K562 (cell line): ENCODE data around the gene SLC12A9. TPM values are rescaled to one million over a fixed set of nuclear protein-coding genes. Genes with fewer than 3 reads are reported as not detected.

Experiments
- ARID1B ChIP-seq: fragments of 450-650 bp; IDR thresholded peaks from 2 replicates; pipeline ENCODE4 v1.6.1; 2016; ENCODE audit warnings: antibody characterized with exemption, mild to moderate bottlenecking, inconsistent platforms
- ATF2 ChIP-seq: sonication (generic); formaldehyde crosslinking; IDR thresholded peaks from 2 replicates; pipeline ENCODE4 v1.8.1; 2022; ENCODE audit warnings: missing genetic modification reagents
- E2F3 ChIP-seq: fragments of 250-450 bp; sonication (Bioruptor Pico); IDR thresholded peaks from 2 replicates; pipeline ENCODE4 v1.4.0; 2020; ENCODE audit warnings: mild to moderate bottlenecking
- EGR1 ChIP-seq: fragments of 450-650 bp; conservative IDR thresholded peaks from 2 replicates; pipeline ENCODE4 v1.6.1; 2017; ENCODE audit warnings: mild to moderate bottlenecking
- ETS1 ChIP-seq: conservative IDR thresholded peaks from 2 replicates; pipeline ENCODE4 v1.6.1; 2011; ENCODE audit warnings: low read depth, mild to moderate bottlenecking, low read length; ENCODE audit not compliant: control insufficient read depth
- FOXA1 ChIP-seq: fragments of 450-650 bp; IDR thresholded peaks from 2 replicates; pipeline ENCODE4 v1.6.1; 2016; ENCODE audit warnings: mild to moderate bottlenecking, borderline replicate concordance
- HDAC8 ChIP-seq: fragments of 450-650 bp; IDR thresholded peaks from 2 replicates; pipeline ENCODE4 v1.6.1; 2016; ENCODE audit warnings: mild to moderate bottlenecking, missing genetic modification characterization, moderate library complexity, missing compliant biosample characterization
- HLTF ChIP-seq: fragments of 450-650 bp; IDR thresholded peaks from 2 replicates; pipeline ENCODE4 v1.6.1; 2016
- HMG20B ChIP-seq: fragments of 250-450 bp; sonication (Bioruptor Pico); IDR thresholded peaks from 2 replicates; pipeline ENCODE4 v1.5.0; 2021; ENCODE audit warnings: mild to moderate bottlenecking
- KDM2B ChIP-seq: fragments of 250-450 bp; sonication (Bioruptor Pico); IDR thresholded peaks from 2 replicates; pipeline ENCODE4 v1.8.0; 2021; ENCODE audit warnings: mild to moderate bottlenecking, moderate library complexity
- MTA2 ChIP-seq: fragments of 450-650 bp; IDR thresholded peaks from 2 replicates; pipeline ENCODE4 v1.6.1; 2016; ENCODE audit warnings: low read depth
- PBX2 ChIP-seq, 2 experiments: IDR thresholded peaks in 1 of 2; conservative IDR thresholded peaks in 1 of 2; 2 replicates each; pipeline ENCODE4 v1.6.1; 2016; ENCODE audit warnings: low read depth in 2 of 2, mild to moderate bottlenecking in 1 of 2, missing compliant biosample characterization in 1 of 2, missing genetic modification characterization in 1 of 2, moderate library complexity in 1 of 2
- PHF20 ChIP-seq: fragments of 450-650 bp; IDR thresholded peaks from 2 replicates; pipeline ENCODE4 v1.6.1; 2018; ENCODE audit not compliant: partially characterized antibody
- POLR2AphosphoS5 ChIP-seq: IDR thresholded peaks from 2 replicates; pipeline ENCODE4 v1.6.1; 2011; ENCODE audit warnings: mild to moderate bottlenecking, low read depth, low read length, moderate library complexity; ENCODE audit not compliant: control insufficient read depth, insufficient read depth
- POLR2B ChIP-seq: fragments of 450-650 bp; IDR thresholded peaks from 2 replicates; pipeline ENCODE4 v1.6.1; 2018; ENCODE audit warnings: low read depth; ENCODE audit not compliant: partially characterized antibody
- PYGO2 ChIP-seq: fragments of 450-650 bp; IDR thresholded peaks from 2 replicates; pipeline ENCODE4 v1.6.1; 2016; ENCODE audit warnings: mild to moderate bottlenecking, missing genetic modification characterization, moderate library complexity, missing compliant biosample characterization
- RBM14 ChIP-seq: fragments of 200-400 bp; formaldehyde crosslinking; IDR thresholded peaks from 2 replicates; pipeline ENCODE4 v1.6.1; 2018; ENCODE audit warnings: low read depth, mild to moderate bottlenecking, low read length, moderate library complexity, borderline replicate concordance; ENCODE audit not compliant: insufficient read depth
- RBM25 ChIP-seq: fragments of 200-400 bp; formaldehyde crosslinking; IDR thresholded peaks from 2 replicates; pipeline ENCODE4 v1.6.1; 2018; ENCODE audit warnings: low read length, low read depth, moderate library complexity; ENCODE audit not compliant: severe bottlenecking
- RBM34 ChIP-seq: fragments of 200-400 bp; formaldehyde crosslinking; IDR thresholded peaks from 2 replicates; pipeline ENCODE4 v1.6.1; 2018; ENCODE audit warnings: low read length, borderline replicate concordance; ENCODE audit not compliant: insufficient read depth
- SP2 ChIP-seq: IDR thresholded peaks from 2 replicates; pipeline ENCODE4 v1.6.1; 2011; ENCODE audit warnings: mild to moderate bottlenecking, low read depth, low read length, moderate library complexity; ENCODE audit not compliant: poor library complexity, severe bottlenecking; ENCODE audit errors: extremely low read depth
- STAT5B ChIP-seq: fragments of 250-450 bp; sonication (Bioruptor Pico); IDR thresholded peaks from 2 replicates; pipeline ENCODE4 v1.8.0; 2021; ENCODE audit warnings: mild to moderate bottlenecking, inconsistent platforms
- SUPT5H ChIP-seq: fragments of 450-650 bp; IDR thresholded peaks from 2 replicates; pipeline ENCODE4 v1.6.1; 2016
- ZC3H8 ChIP-seq: fragments of 450-650 bp; IDR thresholded peaks from 2 replicates; pipeline ENCODE4 v1.6.1; 2017
- ZNF134 ChIP-seq: fragments of 250-450 bp; sonication (Bioruptor Pico); conservative IDR thresholded peaks from 2 replicates; pipeline ENCODE4 v1.4.0; 2020
- polyA plus RNA-seq, 8 experiments: library from polyadenylated mRNA; depleted of rRNA in 4 of 8; stranded (reverse) in 5 of 8; unstranded in 3 of 8; fragments of >200 nt; fragmentation: Nextera tagmentation in 2 of 8; fragmentation: Illumina TruSeq in 1 of 8; extraction: Ambion mirVana in 2 of 8; extraction: Trizol in 1 of 8; gene quantifications; 2 replicates each; pipeline versions ENCODE4 v1.2.1 to v1.2.3, GENCODE V29; 2011 to 2014; ENCODE audit warnings: inconsistent platforms in 1 of 8, missing spikeins in 1 of 8
- total RNA-seq, 7 experiments: library from RNA; depleted of rRNA in 6 of 7; stranded (reverse); fragments of >200 nt in 6 of 7; fragmentation: Illumina TruSeq in 2 of 7; extraction: Trizol in 2 of 7; gene quantifications; 2 replicates each; pipeline versions ENCODE4 v1.2.1 to v1.2.3, GENCODE V29; 2011 to 2021; ENCODE audit warnings: low replicate concordance in 1 of 7

The SLC12A9 gene
- total and polyA plus RNA-seq, 9 of the 15 experiments (the other 6 are each of a cell fraction or from before 2014, with no cell fraction given) = 0.06 to 20.2 (median 10.7) TPM

GRCh38 chr7:100827330-100828226 lies 24.9 kb upstream of the SLC12A9 start, which contains the start of gene EPHB4 (continued):
- TF ChIP-seq E2F3 (CRISPR knock-in tag) = no peak
- no peak for TF ChIP-seq ZC3H8
- TF ChIP-seq RBM34 = no peak
- TF ChIP-seq HMG20B = no peak
- TF ChIP-seq SP2 = no peak
- TF ChIP-seq ARID1B = peak; percentile 29; the same call in 1 of the 2 replicates
- TF ChIP-seq HDAC8 (tag) = no peak
- 0 out of 2 replicates have a peak, but pooled peaks have one; percentile 54 for TF ChIP-seq ETS1
- TF ChIP-seq FOXA1 = no peak
- TF ChIP-seq RBM14 = no peak
- no peak for TF ChIP-seq ZNF134 (CRISPR knock-in tag)
- peak; percentile 67 for TF ChIP-seq SUPT5H
- no peak; the same call in 1 of the 2 replicates for TF ChIP-seq HLTF
- TF ChIP-seq POLR2AphosphoS5 = no peak
- peak; percentile 30; the same call in 1 of the 2 replicates for TF ChIP-seq MTA2
- TF ChIP-seq KDM2B (CRISPR knock-in tag) = peak; percentile 87; the same call in 1 of the 2 replicates
- peak; percentile 21 for TF ChIP-seq PHF20
- peak; percentile 34 for TF ChIP-seq POLR2B
- no peak for TF ChIP-seq RBM25
- 0 out of 2 replicates have a peak, but pooled peaks have one; percentile 16 for TF ChIP-seq EGR1
- TF ChIP-seq PBX2 (CRISPR knock-in tag; IDR thresholded peaks at IDR 0.05; ENCODE audit: low read depth) = no peak
- no peak for TF ChIP-seq PBX2 (tag; conservative IDR thresholded peaks at IDR 0.05; ENCODE audit: low read depth)
- no peak for TF ChIP-seq STAT5B (CRISPR knock-in tag)
- no peak for TF ChIP-seq PYGO2 (tag)
- TF ChIP-seq ATF2 (CRISPR knock-in tag) = no peak
